ENCODE data around the gene SRGAP2C.
"Not testable (repeated sequence)": the region's sequence is repeated elsewhere in the genome, so short reads cannot be mapped to it uniquely, and the experiment has no call there.

GRCh38 chr1:121163850-121164757 is 20.7 kb upstream of the SRGAP2C start:
- not testable (repeated sequence) for TF ChIP-seq CTCF (IDR thresholded peaks at IDR 0.05); ZFX (IDR thresholded peaks at IDR 0.05; ENCODE audit: borderline replicate concordance)
